Fibroblast of mammary gland (primary cell): ENCODE measurements around the gene AMER2.

Source experiments
- DNase-seq: peaks from one replicate; pipeline ENCODE4 v3.0.0-alpha.2; 2010; ENCODE audit warnings: low read depth
- H3K4me3 ChIP-seq: 2 replicates; pipeline ENCODE4 v1.5.1; 2011; ENCODE audit warnings: low read depth, mild to moderate bottlenecking, low read length, moderate library complexity; ENCODE audit not compliant: control insufficient read depth
- TF ChIP-seq, protein P1 (sequence below): conservative IDR thresholded peaks from 2 replicates; pipeline ENCODE4 v1.5.1; 2011; ENCODE audit warnings: low read depth, low read length, inconsistent platforms; ENCODE audit not compliant: control insufficient read depth, insufficient read depth

The AMER2 gene

DNA sequence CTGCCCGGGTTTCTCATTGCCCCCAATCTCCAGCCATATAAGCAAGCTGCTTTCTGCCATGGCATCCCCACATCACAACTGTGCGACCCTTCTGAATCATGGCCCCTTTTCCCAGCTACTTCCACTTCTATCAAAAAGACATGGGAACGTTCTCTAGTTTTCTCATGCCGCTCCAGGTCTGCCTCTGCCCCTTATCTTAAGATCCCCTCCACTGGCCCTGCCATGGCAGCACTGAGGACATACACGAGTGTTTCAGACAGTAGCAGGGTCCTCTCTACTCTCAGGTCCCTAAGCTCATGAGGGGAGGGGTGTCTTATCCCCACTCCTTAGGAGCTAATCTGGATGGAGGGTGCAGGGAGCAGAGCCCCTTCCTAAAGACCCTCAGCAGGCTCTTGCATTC, 5.5 kb upstream of the AMER2 start:
- no peak overlapping the region for H3K4me3 ChIP-seq
- TF ChIP-seq, protein P1, sequence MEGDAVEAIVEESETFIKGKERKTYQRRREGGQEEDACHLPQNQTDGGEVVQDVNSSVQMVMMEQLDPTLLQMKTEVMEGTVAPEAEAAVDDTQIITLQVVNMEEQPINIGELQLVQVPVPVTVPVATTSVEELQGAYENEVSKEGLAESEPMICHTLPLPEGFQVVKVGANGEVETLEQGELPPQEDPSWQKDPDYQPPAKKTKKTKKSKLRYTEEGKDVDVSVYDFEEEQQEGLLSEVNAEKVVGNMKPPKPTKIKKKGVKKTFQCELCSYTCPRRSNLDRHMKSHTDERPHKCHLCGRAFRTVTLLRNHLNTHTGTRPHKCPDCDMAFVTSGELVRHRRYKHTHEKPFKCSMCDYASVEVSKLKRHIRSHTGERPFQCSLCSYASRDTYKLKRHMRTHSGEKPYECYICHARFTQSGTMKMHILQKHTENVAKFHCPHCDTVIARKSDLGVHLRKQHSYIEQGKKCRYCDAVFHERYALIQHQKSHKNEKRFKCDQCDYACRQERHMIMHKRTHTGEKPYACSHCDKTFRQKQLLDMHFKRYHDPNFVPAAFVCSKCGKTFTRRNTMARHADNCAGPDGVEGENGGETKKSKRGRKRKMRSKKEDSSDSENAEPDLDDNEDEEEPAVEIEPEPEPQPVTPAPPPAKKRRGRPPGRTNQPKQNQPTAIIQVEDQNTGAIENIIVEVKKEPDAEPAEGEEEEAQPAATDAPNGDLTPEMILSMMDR = no peak
- no peak for DNase-seq

DNA sequence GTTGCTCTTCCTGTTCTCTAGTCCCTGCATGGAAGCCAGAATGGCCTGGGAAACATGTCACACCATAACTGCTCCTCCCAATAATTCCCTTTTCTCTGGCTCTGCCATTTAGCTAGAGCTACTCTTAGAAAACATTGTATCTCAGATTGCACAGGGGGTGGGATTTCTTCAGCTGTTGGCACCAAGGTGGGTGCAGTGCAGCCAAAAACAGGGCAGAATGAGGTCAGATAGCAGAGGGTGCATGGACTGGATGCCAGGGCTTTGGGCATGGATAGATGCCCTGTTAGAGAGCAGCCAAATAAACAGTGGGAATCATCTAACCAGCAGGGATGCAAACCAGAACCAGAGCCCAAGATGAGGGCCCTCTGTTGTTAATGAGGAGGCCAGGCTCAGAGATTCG, 4.9 kb upstream of the AMER2 start:
- no peak for DNase-seq
- TF ChIP-seq, protein P1 = no peak
- no peak overlapping the region for H3K4me3 ChIP-seq

GRCh38 chr13:25175431-25175830, 3.3 kb upstream of the AMER2 start:
- TF ChIP-seq, protein P1 = no peak
- DNase-seq = no peak
- H3K4me3 ChIP-seq = no peak overlapping the region

GRCh38 chr13:25175026-25175425, 2.9 kb upstream of the AMER2 start:
- no peak overlapping the region for H3K4me3 ChIP-seq
- TF ChIP-seq, protein P1 = no peak
- DNase-seq = no peak

- TF ChIP-seq, protein P1 = no peak
- no peak overlapping the region for H3K4me3 ChIP-seq
- DNase-seq = no peak
These were observed 2.2 kb upstream of the AMER2 start for GRCh38 chr13:25174304-25174703.

GRCh38 chr13:25172303-25172630, 179 bp upstream of the AMER2 start:
- TF ChIP-seq, protein P1 = no peak
- no peak for DNase-seq
- H3K4me3 ChIP-seq = no peak overlapping the region

- TF ChIP-seq, protein P1 = no peak
- H3K4me3 ChIP-seq = no peak overlapping the region
- no peak for DNase-seq
These were observed 945 bp downstream of the AMER2 start for GRCh38 chr13:25171170-25171516.
